Uterus (tissue), 2 donors: ENCODE data around the gene MPDU1.

Experiments
- POLR2A ChIP-seq, 2 donors: fragments of 450-650 bp; IDR thresholded peaks; one replicate each; pipeline ENCODE4 v1.6.1; 2016; ENCODE audit warnings: antibody characterized with exemption in 2 of 2, mild to moderate bottlenecking in 1 of 2, moderate library complexity in 1 of 2
- TF ChIP-seq, protein P1 (sequence below), 4 experiments: fragments of 200-600 bp in 2 of 4; fragments of 450-650 bp in 2 of 4; sonication (generic) in 2 of 4; IDR thresholded peaks; one replicate each; pipeline ENCODE4 v1.5.1; 2016 to 2019; ENCODE audit warnings: antibody characterized with exemption in 4 of 4, mild to moderate bottlenecking in 2 of 4, moderate library complexity in 1 of 4

DNA sequence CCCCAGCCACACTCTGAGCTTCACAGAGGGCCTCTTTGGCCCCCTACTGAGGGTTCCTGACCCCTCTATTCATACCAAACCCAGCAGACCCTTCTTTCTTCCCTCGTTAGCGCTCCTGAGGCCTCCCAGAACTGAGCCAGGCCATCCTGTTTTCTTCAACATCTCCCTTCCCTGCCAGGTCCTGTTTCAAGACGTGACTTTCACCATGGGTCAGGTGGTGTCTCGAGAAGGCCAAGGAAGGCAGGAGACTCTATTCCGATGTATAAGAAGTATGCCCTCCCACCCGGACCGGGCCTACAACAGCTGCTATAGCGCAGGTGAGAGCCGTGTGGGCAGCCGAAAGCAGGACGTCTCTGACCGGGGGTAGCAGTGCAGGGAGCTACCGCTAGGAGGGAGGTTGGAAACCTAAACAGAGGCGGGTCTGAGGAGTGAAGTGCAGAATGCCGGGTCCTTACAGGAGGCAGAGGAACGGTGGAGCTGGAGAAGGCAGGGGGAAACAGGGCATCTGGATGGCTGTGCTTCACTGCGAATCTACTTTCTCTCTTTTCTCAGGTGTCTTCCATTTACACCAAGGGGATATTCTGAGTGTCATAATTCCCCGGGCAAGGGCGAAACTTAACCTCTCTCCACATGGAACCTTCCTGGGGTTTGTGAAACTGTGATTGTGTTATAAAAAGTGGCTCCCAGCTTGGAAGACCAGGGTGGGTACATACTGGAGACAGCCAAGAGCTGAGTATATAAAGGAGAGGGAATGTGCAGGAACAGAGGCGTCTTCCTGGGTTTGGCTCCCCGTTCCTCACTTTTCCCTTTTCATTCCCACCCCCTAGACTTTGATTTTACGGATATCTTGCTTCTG is 23.3 kb upstream of the MPDU1 start:
- no peak for TF ChIP-seq POLR2A (IDR thresholded peaks at IDR 0.05)
- TF ChIP-seq, protein P1, sequence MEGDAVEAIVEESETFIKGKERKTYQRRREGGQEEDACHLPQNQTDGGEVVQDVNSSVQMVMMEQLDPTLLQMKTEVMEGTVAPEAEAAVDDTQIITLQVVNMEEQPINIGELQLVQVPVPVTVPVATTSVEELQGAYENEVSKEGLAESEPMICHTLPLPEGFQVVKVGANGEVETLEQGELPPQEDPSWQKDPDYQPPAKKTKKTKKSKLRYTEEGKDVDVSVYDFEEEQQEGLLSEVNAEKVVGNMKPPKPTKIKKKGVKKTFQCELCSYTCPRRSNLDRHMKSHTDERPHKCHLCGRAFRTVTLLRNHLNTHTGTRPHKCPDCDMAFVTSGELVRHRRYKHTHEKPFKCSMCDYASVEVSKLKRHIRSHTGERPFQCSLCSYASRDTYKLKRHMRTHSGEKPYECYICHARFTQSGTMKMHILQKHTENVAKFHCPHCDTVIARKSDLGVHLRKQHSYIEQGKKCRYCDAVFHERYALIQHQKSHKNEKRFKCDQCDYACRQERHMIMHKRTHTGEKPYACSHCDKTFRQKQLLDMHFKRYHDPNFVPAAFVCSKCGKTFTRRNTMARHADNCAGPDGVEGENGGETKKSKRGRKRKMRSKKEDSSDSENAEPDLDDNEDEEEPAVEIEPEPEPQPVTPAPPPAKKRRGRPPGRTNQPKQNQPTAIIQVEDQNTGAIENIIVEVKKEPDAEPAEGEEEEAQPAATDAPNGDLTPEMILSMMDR (IDR thresholded peaks at IDR 0.05) = peak in 3 of 4 experiments; percentile 43 to 55 (median 53)
